Astrocyte of the spinal cord (primary cell): ENCODE results near the gene GPM6B.

Experiments
- DNase-seq: peaks from one replicate; pipeline ENCODE4 v3.0.0; 2011; ENCODE audit warnings: low read depth, low spot score
- H3K4me3 ChIP-seq: 2 replicates; pipeline ENCODE4 v1.5.1; 2011; ENCODE audit warnings: low read depth, mild to moderate bottlenecking, low read length, moderate library complexity
- in situ Hi-C: cut with HindIII; loops from 2 replicates; pipeline ENCODE4 v1.10.0; 2017; ENCODE audit warnings: low sequenced_read_pairs
- TF ChIP-seq, protein P1 (sequence below): IDR thresholded peaks from 2 replicates; pipeline ENCODE4 v1.5.1; 2012; ENCODE audit warnings: low read depth, mild to moderate bottlenecking, low read length, inconsistent platforms

GPM6B gene

DNA sequence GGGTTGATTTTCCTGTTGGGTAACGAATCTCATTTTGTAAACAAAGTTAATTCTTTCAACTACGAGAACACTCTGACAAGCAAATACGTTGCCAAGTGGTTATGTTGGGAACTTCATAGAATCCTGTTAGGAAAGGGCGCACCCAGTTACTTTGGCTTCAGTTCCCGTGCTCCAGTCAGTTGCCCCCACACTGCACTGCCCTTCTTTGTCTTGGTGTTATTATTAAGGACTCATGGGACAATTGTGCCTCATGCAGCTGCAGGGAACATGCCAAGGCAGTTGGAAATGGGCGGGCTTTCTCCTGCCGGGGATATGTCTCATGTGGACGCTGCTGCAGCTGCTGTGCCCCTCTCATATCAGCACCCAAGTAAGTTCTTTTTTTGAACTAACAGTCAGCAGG, 53.4 kb downstream of the GPM6B start:
- H3K4me3 ChIP-seq: no peak overlapping the region
- DNase-seq: no peak
- in situ Hi-C loops: no loop called here
- TF ChIP-seq, protein P1, sequence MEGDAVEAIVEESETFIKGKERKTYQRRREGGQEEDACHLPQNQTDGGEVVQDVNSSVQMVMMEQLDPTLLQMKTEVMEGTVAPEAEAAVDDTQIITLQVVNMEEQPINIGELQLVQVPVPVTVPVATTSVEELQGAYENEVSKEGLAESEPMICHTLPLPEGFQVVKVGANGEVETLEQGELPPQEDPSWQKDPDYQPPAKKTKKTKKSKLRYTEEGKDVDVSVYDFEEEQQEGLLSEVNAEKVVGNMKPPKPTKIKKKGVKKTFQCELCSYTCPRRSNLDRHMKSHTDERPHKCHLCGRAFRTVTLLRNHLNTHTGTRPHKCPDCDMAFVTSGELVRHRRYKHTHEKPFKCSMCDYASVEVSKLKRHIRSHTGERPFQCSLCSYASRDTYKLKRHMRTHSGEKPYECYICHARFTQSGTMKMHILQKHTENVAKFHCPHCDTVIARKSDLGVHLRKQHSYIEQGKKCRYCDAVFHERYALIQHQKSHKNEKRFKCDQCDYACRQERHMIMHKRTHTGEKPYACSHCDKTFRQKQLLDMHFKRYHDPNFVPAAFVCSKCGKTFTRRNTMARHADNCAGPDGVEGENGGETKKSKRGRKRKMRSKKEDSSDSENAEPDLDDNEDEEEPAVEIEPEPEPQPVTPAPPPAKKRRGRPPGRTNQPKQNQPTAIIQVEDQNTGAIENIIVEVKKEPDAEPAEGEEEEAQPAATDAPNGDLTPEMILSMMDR: no peak

DNA sequence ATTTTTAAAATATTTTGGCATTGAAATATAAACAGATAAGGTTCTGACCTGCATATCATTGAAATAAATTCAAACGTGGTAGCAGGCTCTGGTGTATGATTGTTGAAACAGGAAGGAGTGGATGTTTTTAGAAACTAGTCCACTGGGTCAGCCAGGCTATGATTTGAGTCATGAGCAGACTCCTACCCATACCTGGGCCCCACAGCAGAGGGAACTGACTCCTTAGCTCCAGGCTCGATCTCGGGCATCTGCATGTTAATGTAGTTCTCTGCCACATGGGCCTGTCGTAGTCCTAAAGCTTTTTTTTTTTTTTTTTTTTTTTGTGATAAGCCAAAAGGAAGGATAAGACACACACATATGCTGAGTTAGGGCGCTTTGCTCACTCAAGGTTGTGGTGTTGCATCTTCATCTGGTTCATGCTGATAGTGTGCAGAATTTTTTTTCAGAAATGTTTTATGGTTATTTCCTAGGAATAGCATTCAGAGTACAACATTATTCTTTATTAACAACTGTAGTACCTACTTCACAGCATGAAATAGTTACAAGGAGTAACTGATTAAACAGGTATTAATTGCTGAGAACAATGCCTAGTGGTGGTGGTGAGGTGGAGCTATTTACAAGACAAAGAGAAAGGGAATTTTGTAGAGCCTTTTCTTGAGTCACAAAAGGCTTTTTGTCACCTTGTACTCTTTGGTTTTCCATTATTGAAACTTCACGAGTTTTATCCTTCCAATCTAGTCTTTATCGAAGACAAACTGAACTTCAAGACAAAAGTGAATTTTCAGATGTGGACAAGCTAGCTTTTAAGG, 55.1 kb downstream of the GPM6B start:
- in situ Hi-C loops: no loop called here
- TF ChIP-seq, protein P1: no peak
- no peak overlapping the region for H3K4me3 ChIP-seq
- DNase-seq: no peak

DNA sequence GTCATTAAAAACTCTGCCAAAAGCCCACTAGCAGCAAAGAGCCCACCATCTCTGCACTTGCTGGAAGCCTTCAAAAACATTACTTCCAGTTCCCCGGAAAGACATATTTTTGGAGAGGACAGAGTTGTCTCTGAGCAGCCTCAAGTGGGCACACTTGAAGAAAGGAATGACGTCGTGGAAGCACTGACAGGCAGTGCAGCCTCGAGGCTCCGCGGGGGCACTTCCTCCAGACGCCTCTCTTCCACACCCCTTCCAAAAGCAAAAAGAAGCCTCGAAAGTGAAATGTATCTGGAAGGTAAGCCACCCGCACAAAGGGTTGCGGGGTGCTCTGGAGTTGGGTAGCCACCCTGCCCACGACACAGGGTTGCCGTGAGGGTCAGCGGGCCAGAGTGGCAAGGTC, 56.5 kb downstream of the GPM6B start:
- TF ChIP-seq, protein P1: no peak
- in situ Hi-C loops: no loop called here
- no peak overlapping the region for H3K4me3 ChIP-seq
- DNase-seq: no peak

DNA sequence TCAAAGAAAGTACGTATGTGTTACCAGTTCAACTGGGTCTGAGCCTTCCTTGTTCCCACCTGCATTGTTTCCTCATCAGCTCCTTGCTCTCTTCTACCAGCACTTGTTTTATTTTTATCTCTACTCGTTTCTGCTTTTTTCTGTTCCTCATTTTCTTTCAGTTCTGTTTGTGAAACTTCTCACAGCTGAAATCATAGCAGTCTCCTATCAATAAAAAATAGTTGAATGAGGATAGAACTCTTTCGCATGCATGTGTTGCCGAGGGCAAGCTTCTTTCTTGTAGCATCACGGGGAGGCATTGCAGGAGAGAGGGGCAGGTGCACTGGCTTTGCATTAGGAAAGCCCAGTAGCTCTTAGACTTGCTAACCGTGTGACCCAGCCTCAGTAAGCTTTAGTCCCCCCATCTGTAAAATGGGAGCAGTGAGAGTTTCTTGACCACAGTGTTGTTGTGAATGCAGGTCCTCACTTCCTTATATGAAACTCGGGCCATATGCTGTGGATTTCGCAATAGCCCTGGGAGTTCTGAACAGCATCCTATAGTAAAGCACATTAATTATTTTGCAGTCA, 57.7 kb downstream of the GPM6B start:
- TF ChIP-seq, protein P1: no peak
- no peak overlapping the region for H3K4me3 ChIP-seq
- in situ Hi-C loops: no loop called here
- no peak for DNase-seq

DNA sequence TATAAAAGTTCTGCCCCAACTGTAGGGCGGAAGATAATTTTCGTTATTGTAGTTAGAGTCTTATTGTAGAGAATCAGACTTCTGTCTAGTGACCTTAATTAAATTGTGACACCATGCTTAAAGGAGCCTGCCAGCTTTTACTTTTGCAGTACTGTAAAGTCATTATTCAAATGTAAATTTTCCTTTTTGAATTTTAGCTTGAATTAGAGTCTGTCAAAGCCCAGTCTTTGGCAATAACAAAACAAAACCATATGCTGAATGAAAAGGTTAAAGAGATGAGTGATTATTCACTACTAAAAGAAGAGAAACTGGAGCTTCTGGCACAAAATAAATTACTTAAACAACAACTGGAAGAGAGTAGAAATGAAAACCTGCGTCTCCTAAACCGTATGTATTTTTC, 60.5 kb downstream of the GPM6B start:
- no peak for DNase-seq
- TF ChIP-seq, protein P1: no peak
- in situ Hi-C loops: no loop called here
- H3K4me3 ChIP-seq: no peak overlapping the region

DNA sequence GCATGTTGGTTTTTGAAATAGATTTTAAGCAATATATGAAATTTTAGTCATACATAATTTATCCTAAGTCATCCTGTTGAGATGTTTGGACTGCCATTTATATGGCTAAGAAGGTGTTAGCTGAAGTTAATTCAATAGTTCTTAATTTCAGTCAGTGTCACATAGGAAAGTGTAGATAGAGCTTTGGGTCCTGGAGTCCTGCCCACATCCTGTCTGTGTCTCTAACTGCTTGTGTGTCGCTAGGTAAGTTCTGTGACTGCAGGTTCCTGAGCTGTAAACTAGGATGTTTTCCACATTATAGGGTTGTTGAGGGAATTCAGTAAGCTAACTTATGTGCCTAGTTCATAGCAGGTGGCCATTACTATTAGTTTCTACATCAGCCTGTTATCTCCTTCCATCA, 61.6 kb downstream of the GPM6B start:
- TF ChIP-seq, protein P1: no peak
- in situ Hi-C loops: no loop called here
- no peak for DNase-seq
- H3K4me3 ChIP-seq: no peak overlapping the region
